RWPE2 (cell line): ENCODE results near the gene NARF.

Experiments
- ATAC-seq: fragments of 200-7000 bp; cut with Tn5 transposase; 3 replicates; pipeline ENCODE4 v1.9.1; 2021; ENCODE audit warnings: low read depth
- DNase-seq: peaks from one replicate; pipeline ENCODE4 v3.0.0-alpha.2; 2020; ENCODE audit warnings: low spot score
- H3K27ac ChIP-seq: fragments of 450-650 bp; 2 replicates; pipeline ENCODE4 v1.5.1; 2017; ENCODE audit warnings: mild to moderate bottlenecking; ENCODE audit not compliant: poor library complexity, severe bottlenecking
- H3K27me3 ChIP-seq: fragments of 250-450 bp; sonication (Bioruptor Pico); 2 replicates; pipeline ENCODE4 v1.5.1; 2021; ENCODE audit warnings: mild to moderate bottlenecking, moderate library complexity; ENCODE audit not compliant: insufficient read depth, poor library complexity, severe bottlenecking
- H3K36me3 ChIP-seq: fragments of 250-450 bp; sonication (Bioruptor Pico); 2 replicates; pipeline ENCODE4 v1.5.1; 2020; ENCODE audit warnings: low read depth, mild to moderate bottlenecking, moderate library complexity
- H3K4me1 ChIP-seq: fragments of 250-450 bp; sonication (Bioruptor Pico); 2 replicates; pipeline ENCODE4 v1.5.1; 2021; ENCODE audit warnings: mild to moderate bottlenecking, moderate library complexity; ENCODE audit not compliant: insufficient read depth, poor library complexity, severe bottlenecking
- H3K4me3 ChIP-seq: fragments of 250-450 bp; sonication (Bioruptor Pico); 2 replicates; pipeline ENCODE4 v1.5.1; 2021; ENCODE audit warnings: mild to moderate bottlenecking, moderate library complexity; ENCODE audit not compliant: severe bottlenecking
- H3K9me3 ChIP-seq: fragments of 250-450 bp; sonication (Bioruptor Pico); 2 replicates; pipeline ENCODE4 v1.5.1; 2021; ENCODE audit warnings: mild to moderate bottlenecking, moderate library complexity; ENCODE audit not compliant: severe bottlenecking
- CTCF ChIP-seq: fragments of 450-650 bp; IDR thresholded peaks from one replicate; pipeline ENCODE4 v1.5.1; 2017; ENCODE audit warnings: mild to moderate bottlenecking, moderate library complexity; ENCODE audit not compliant: poor library complexity, severe bottlenecking

NARF gene

DNA sequence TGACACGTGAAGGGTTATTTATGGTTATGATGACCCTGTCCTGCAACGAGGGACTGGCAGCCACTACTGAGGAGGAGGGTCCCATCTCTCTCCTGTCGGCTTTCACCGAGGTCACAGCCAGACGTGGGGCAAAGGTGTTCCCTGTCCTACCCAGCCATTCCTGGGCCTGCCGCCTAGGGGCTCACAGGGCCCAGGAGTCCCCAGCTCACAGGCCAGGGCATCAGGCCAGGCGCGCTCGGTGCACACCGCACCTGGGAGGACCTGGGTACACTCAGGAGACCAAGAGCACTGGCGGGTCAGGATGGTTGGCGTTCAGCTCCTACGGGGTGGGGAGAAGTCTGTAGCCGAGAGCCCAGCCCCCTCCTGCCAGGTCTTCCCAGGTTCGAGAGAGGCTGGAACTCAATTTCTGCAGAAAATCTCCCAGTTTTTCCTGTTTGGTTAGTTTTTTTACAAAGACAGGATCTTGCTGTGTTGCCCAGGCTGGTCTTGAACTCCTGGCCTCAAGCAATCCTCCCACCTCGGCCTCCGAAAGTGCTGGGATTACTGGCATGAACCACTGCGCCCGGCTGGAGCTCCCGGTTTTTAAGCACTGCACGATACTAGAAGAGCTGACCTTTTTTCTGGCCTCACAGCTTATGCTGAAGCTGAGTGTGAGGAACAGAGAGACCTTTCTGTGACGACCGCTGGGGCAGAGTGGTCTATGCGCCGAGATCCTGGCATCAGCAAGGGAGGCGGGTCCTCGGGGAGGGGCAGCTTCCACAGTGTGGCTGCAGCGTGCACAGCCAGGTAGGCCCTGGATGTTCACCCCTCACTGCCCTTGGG is 15.7 kb upstream of the NARF start:
- no peak for ATAC-seq
- H3K27ac ChIP-seq = no peak overlapping the region
- no peaks in the 10 kb centered on the region for H3K36me3 ChIP-seq
- no peaks in the 10 kb centered on the region for H3K9me3 ChIP-seq
- no peak overlapping the region for H3K4me3 ChIP-seq
- no peaks in the 10 kb centered on the region for H3K4me1 ChIP-seq
- no peak for DNase-seq
- no peaks in the 10 kb centered on the region for H3K27me3 ChIP-seq
- TF ChIP-seq CTCF = no peak

DNA sequence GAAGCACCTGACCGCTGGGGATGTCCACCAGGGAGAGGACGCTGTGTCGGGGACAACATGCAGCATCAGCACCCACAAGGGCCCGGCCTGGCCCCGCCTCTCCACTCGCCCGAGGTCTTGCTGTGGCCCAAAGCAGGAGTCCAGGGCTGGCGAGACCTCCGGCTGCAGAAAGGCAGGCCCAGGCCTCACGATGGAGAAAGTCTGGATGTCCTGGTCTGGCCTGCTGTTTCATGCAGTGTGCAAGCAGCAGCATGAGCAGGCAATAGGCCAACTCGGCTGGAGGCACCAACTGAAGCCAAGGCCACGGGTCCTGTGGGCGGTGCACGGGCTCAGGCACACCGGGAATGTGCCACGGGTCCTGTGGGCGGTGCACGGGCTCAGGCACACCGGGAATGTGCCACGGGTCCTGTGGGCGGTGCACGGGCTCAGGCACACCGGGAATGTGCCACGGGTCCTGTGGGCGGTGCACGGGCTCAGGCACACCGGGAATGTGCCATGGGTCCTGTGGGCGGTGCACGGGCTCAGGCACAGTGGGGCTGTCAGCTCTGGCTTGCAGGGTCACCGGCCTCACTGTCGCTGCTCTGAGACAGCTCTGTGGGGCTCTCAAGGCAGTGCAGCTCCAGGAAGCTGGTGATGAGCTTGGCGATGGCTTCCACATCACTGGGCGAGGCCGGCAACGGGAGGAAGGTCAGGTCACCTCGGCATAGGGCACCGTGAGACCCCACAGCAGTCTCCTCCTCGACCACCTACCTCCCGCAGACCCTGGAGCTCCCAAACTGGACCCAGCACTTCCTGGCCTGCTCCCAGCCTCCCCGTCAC is 14.9 kb upstream of the NARF start:
- H3K27ac ChIP-seq = no peak overlapping the region

DNA sequence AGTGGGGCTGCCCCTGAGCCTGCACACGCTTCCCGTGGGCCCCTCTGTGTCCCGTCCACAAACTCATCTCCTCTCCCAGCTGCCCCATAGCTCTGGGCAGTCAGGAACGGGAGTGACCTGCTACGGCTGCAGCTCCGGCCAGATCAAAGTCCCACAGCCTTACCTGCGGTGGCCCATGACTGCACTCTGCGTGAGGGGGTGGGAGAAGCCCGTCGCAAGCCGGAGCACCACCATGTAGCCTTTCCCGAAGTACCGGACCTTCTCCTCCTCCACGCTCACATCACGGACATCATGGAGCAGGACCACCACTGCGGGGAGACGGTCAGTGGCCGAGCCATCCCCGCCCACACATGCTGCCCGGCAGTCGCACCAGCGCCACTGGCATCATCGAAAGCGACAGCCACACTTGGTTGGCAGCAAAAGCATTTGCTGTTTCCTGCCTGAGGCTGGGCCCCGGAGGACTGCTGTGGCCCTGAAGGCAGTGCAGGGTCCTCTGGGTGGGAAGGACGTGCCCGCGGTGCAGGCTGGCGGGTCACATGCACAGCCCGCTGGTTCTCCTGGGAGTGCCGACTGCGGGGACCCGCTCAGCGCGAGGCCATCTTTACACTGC is 14.2 kb upstream of the NARF start:
- H3K27ac ChIP-seq = no peak overlapping the region
- H3K4me3 ChIP-seq = no peak overlapping the region
- ATAC-seq = no peak
- H3K9me3 ChIP-seq = no peaks in the 10 kb centered on the region
- H3K36me3 ChIP-seq = no peaks in the 10 kb centered on the region
- no peaks in the 10 kb centered on the region for H3K4me1 ChIP-seq
- TF ChIP-seq CTCF = no peak
- DNase-seq = no peak
- no peaks in the 10 kb centered on the region for H3K27me3 ChIP-seq

More for the DNA sequence above, 14.9 kb upstream of the NARF start:
- no peaks in the 10 kb centered on the region for H3K9me3 ChIP-seq
- DNase-seq = no peak
- no peak overlapping the region for H3K4me3 ChIP-seq
- H3K36me3 ChIP-seq = no peaks in the 10 kb centered on the region
- H3K27me3 ChIP-seq = no peaks in the 10 kb centered on the region
- no peak for TF ChIP-seq CTCF
- no peak for ATAC-seq
- no peaks in the 10 kb centered on the region for H3K4me1 ChIP-seq

DNA sequence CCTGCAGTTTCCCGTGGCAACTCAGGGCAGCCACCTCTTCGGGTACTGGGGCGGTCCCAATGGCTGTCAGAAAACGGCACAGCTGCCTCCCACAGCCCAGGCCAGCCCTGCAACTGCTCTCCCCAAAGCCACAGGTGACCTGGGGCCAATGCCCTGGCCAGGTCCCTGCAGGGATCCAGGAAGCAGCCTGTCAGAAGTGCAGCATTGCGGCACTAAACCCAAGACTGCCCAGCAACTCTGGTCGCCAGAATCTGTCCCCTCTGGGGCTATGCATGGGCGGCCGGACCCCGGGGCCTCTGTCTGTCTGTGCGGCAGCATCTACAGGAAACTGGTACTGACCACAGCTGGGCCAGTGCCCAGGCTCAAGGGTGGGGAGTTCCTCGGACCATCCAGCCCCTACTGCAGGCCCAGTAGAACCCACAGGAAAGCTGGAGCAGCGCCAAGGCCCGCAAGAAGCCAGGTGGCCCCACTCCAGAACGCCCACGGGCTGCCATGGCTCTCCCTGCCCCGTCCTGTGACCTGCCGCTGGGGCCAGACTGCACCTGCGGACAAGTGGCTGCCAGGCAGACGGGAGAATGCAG is 13.5 kb upstream of the NARF start:
- no peak for TF ChIP-seq CTCF
- DNase-seq (no peak), ATAC-seq (no peak)
- H3K27me3 ChIP-seq = no peaks in the 10 kb centered on the region
- H3K9me3 ChIP-seq = no peaks in the 10 kb centered on the region
- H3K4me1 ChIP-seq = no peaks in the 10 kb centered on the region
- no peaks in the 10 kb centered on the region for H3K36me3 ChIP-seq
- no peak overlapping the region for H3K27ac ChIP-seq
- no peak overlapping the region for H3K4me3 ChIP-seq
